HEK293 (cell line): ENCODE measurements around the gene IGLON5.

Experiments
- FEZF1 ChIP-seq: fragments of 450-650 bp; formaldehyde crosslinking; IDR thresholded peaks from 2 replicates; pipeline ENCODE4 v1.5.1; 2016; ENCODE audit warnings: missing biosample characterization, missing genetic modification characterization
- GLI4 ChIP-seq: fragments of 450-650 bp; formaldehyde crosslinking; IDR thresholded peaks from 2 replicates; pipeline ENCODE4 v1.5.1; 2016; ENCODE audit warnings: missing biosample characterization, missing genetic modification characterization
- HIC1 ChIP-seq: fragments of 450-650 bp; formaldehyde crosslinking; IDR thresholded peaks from 2 replicates; pipeline ENCODE4 v1.5.1; 2016; ENCODE audit warnings: missing biosample characterization, missing genetic modification characterization
- HOXC10 ChIP-seq: sonication (generic); formaldehyde crosslinking; IDR thresholded peaks from 2 replicates; pipeline ENCODE4 v1.8.1; 2023; ENCODE audit warnings: mild to moderate bottlenecking, missing genetic modification reagents
- HOXD13 ChIP-seq: sonication (generic); formaldehyde crosslinking; IDR thresholded peaks from 2 replicates; pipeline ENCODE4 v1.8.0; 2022; ENCODE audit warnings: missing genetic modification reagents, borderline replicate concordance
- MYNN ChIP-seq: fragments of 450-650 bp; formaldehyde crosslinking; IDR thresholded peaks from 2 replicates; pipeline ENCODE4 v1.5.1; 2016; ENCODE audit warnings: missing biosample characterization, missing genetic modification characterization, borderline replicate concordance
- SCRT1 ChIP-seq: fragments of 450-650 bp; formaldehyde crosslinking; IDR thresholded peaks from 2 replicates; pipeline ENCODE4 v1.5.1; 2016; ENCODE audit warnings: missing biosample characterization, missing genetic modification characterization, borderline replicate concordance
- SETDB1 ChIP-seq: IDR thresholded peaks from one replicate; pipeline ENCODE4 v1.6.1; 2017; ENCODE audit warnings: mild to moderate bottlenecking, low read length, moderate library complexity, mixed read lengths; ENCODE audit not compliant: insufficient read length
- SP3 ChIP-seq: fragments of 450-650 bp; formaldehyde crosslinking; IDR thresholded peaks from 2 replicates; pipeline ENCODE4 v1.5.1; 2016; ENCODE audit warnings: missing biosample characterization, missing genetic modification characterization
- TCF7L2 ChIP-seq: IDR thresholded peaks from 2 replicates; pipeline ENCODE4 v1.6.1; 2011; ENCODE audit warnings: low read depth, mild to moderate bottlenecking, inconsistent platforms, low read length, moderate library complexity, borderline replicate concordance
- TRIM28 ChIP-seq: IDR thresholded peaks from 2 replicates; pipeline ENCODE4 v1.6.1; 2011; ENCODE audit warnings: low read length, control low read depth, borderline replicate concordance
- ZBTB48 ChIP-seq: fragments of 450-650 bp; formaldehyde crosslinking; IDR thresholded peaks from 2 replicates; pipeline ENCODE4 v1.5.1; 2016; ENCODE audit warnings: missing biosample characterization, missing genetic modification characterization
- ZFP41 ChIP-seq: fragments of 450-650 bp; formaldehyde crosslinking; IDR thresholded peaks from 2 replicates; pipeline ENCODE4 v1.5.1; 2016; ENCODE audit warnings: missing biosample characterization, missing genetic modification characterization, borderline replicate concordance
- ZNF132 ChIP-seq: fragments of 450-650 bp; formaldehyde crosslinking; IDR thresholded peaks from 2 replicates; pipeline ENCODE4 v1.5.1; 2017; ENCODE audit warnings: missing biosample characterization, missing genetic modification characterization, borderline replicate concordance
- ZNF148 ChIP-seq: fragments of 450-650 bp; formaldehyde crosslinking; IDR thresholded peaks from 2 replicates; pipeline ENCODE4 v1.5.0; 2017; ENCODE audit warnings: missing biosample characterization, missing genetic modification characterization, borderline replicate concordance
- ZNF169 ChIP-seq: fragments of 450-650 bp; formaldehyde crosslinking; IDR thresholded peaks from 2 replicates; pipeline ENCODE4 v1.5.1; 2016; ENCODE audit warnings: missing biosample characterization, missing genetic modification characterization
- ZNF174 ChIP-seq: fragments of 450-650 bp; formaldehyde crosslinking; IDR thresholded peaks from 2 replicates; pipeline ENCODE4 v1.5.0; 2017; ENCODE audit warnings: missing biosample characterization, mild to moderate bottlenecking, missing genetic modification characterization
- ZNF23 ChIP-seq: fragments of 450-650 bp; formaldehyde crosslinking; IDR thresholded peaks from 2 replicates; pipeline ENCODE4 v1.5.1; 2016; ENCODE audit warnings: missing biosample characterization, missing genetic modification characterization, borderline replicate concordance
- ZNF280D ChIP-seq: fragments of 450-650 bp; formaldehyde crosslinking; IDR thresholded peaks from 2 replicates; pipeline ENCODE4 v1.5.1; 2016; ENCODE audit warnings: missing biosample characterization, missing genetic modification characterization
- ZNF394 ChIP-seq: fragments of 450-650 bp; formaldehyde crosslinking; IDR thresholded peaks from 2 replicates; pipeline ENCODE4 v1.5.1; 2016; ENCODE audit warnings: missing biosample characterization, missing genetic modification characterization, mild to moderate bottlenecking, moderate library complexity, borderline replicate concordance
- ZNF398 ChIP-seq: fragments of 450-650 bp; formaldehyde crosslinking; IDR thresholded peaks from 2 replicates; pipeline ENCODE4 v1.5.1; 2017; ENCODE audit warnings: missing biosample characterization, missing genetic modification characterization
- ZNF423 ChIP-seq: fragments of 450-650 bp; formaldehyde crosslinking; IDR thresholded peaks from 2 replicates; pipeline ENCODE4 v1.5.1; 2016; ENCODE audit warnings: missing biosample characterization, missing genetic modification characterization
- ZNF48 ChIP-seq: fragments of 450-650 bp; formaldehyde crosslinking; IDR thresholded peaks from 2 replicates; pipeline ENCODE4 v1.5.1; 2016; ENCODE audit warnings: missing biosample characterization, missing genetic modification characterization
- ZNF561 ChIP-seq: fragments of 450-650 bp; IDR thresholded peaks from 2 replicates; pipeline ENCODE4 v1.5.1; 2018; ENCODE audit warnings: missing biosample characterization, missing genetic modification characterization, borderline replicate concordance
- ZNF623 ChIP-seq: fragments of 450-650 bp; formaldehyde crosslinking; IDR thresholded peaks from 2 replicates; pipeline ENCODE4 v1.5.1; 2016; ENCODE audit warnings: missing biosample characterization, missing genetic modification characterization
- ZNF658 ChIP-seq: fragments of 450-650 bp; formaldehyde crosslinking; IDR thresholded peaks from 2 replicates; pipeline ENCODE4; 2016; ENCODE audit warnings: missing biosample characterization, missing genetic modification characterization
- ZNF670 ChIP-seq: fragments of 450-650 bp; formaldehyde crosslinking; IDR thresholded peaks from 2 replicates; pipeline ENCODE4 v1.5.1; 2016; ENCODE audit warnings: missing biosample characterization, missing genetic modification characterization, low read depth
- ZNF677 ChIP-seq: fragments of 450-650 bp; IDR thresholded peaks from 2 replicates; pipeline ENCODE4 v1.5.0; 2018; ENCODE audit warnings: missing biosample characterization, mild to moderate bottlenecking, missing genetic modification characterization, moderate library complexity
- ZNF768 ChIP-seq: fragments of 450-650 bp; formaldehyde crosslinking; IDR thresholded peaks from 2 replicates; pipeline ENCODE4 v1.5.1; 2018; ENCODE audit warnings: missing biosample characterization, mild to moderate bottlenecking, missing genetic modification characterization
- ZNF776 ChIP-seq: fragments of 450-650 bp; formaldehyde crosslinking; IDR thresholded peaks from 2 replicates; pipeline ENCODE4 v1.5.0; 2017; ENCODE audit warnings: missing biosample characterization, missing genetic modification characterization, borderline replicate concordance
- ZNF777 ChIP-seq: fragments of 450-650 bp; formaldehyde crosslinking; IDR thresholded peaks from 2 replicates; pipeline ENCODE4 v1.5.1; 2017; ENCODE audit warnings: missing biosample characterization, missing genetic modification characterization, borderline replicate concordance

The IGLON5 gene

GRCh38 chr19:51366389-51367254 lies 55.2 kb downstream of the IGLON5 start (continued):
- TF ChIP-seq TCF7L2, result no peak
- no peak for TF ChIP-seq ZNF174 (tag by site-specific recombination)
- TF ChIP-seq GLI4, result peak; percentile 89
- TF ChIP-seq HOXD13, result no peak
- TF ChIP-seq ZNF132 (tag by site-specific recombination), result no peak
- TF ChIP-seq SCRT1 (tag by site-specific recombination), result no peak
- no peak for TF ChIP-seq ZNF561
- no peak for TF ChIP-seq HOXC10
- no peak for TF ChIP-seq ZNF670 (tag by site-specific recombination)
- TF ChIP-seq ZNF623 (tag by site-specific recombination), result 0 out of 2 replicates have a peak, but pooled peaks have one; percentile 26
- no peak for TF ChIP-seq ZNF677
- TF ChIP-seq ZNF394, result no peak; the same call in 1 of the 2 replicates
- peak; percentile 72 for TF ChIP-seq ZBTB48 (tag by site-specific recombination)
- peak; percentile 89 for TF ChIP-seq ZNF398
- no peak for TF ChIP-seq ZNF423 (tag by site-specific recombination)
- peak; percentile 54; the same call in 1 of the 2 replicates for TF ChIP-seq ZNF777 (tag by site-specific recombination)
- TF ChIP-seq HIC1 (tag by site-specific recombination), result 0 out of 2 replicates have a peak, but pooled peaks have one; percentile 27
- TF ChIP-seq ZNF280D (tag by site-specific recombination), result no peak
- no peak; the same call in 1 of the 2 replicates for TF ChIP-seq ZNF768
- no peak for TF ChIP-seq ZNF23 (tag by site-specific recombination)
- TF ChIP-seq SP3 (tag by site-specific recombination), result peak; percentile 92
- TF ChIP-seq MYNN (tag by site-specific recombination), result no peak
- TF ChIP-seq ZNF48 (tag by site-specific recombination), result no peak
- no peak for TF ChIP-seq ZNF776 (tag by site-specific recombination)
- TF ChIP-seq TRIM28, result no peak
- no peak for TF ChIP-seq ZNF658 (tag by site-specific recombination)
- no peak for TF ChIP-seq ZFP41 (tag by site-specific recombination)
- TF ChIP-seq ZNF148, result peak; percentile 60; the same call in 1 of the 2 replicates
- TF ChIP-seq ZNF169 (tag by site-specific recombination), result peak; percentile 62; the same call in 1 of the 2 replicates
- no peak for TF ChIP-seq SETDB1
- no peak for TF ChIP-seq FEZF1 (tag by site-specific recombination)
